IMR-90 (cell line): ENCODE data around the gene OR6B1. TPM values are rescaled to one million over a fixed set of nuclear protein-coding genes. Genes with fewer than 3 reads are reported as not detected.

Experiments used
- ATAC-seq: fragments of 200-7000 bp; cut with Tn5 transposase; 2 replicates; pipeline ENCODE4 v1.9.1; 2020; ENCODE audit warnings: low read depth, mild to moderate bottlenecking, moderate library complexity
- BruUV-seq: library from RNA; stranded (reverse); fragments of 400-500 nt; replicated peaks from 2 replicates; lab custom pipeline; 2021; lab: Mats Ljungman, UMichigan
- CTCF ChIA-PET: fragments of 300-600 bp; formaldehyde crosslinking; extraction: SDS; loops from one replicate; lab custom pipeline; 2021; ENCODE audit warnings: antibody characterized with exemption; lab: Yijun Ruan, JAX
- POLR2A ChIA-PET: fragments of 300-600 bp; sonication (Branson Sonifier 250); formaldehyde crosslinking; loops from one replicate; lab custom pipeline; 2022; ENCODE audit warnings: antibody characterized with exemption; ENCODE audit not compliant: unreplicated experiment; lab: Charles Lee
- DNase-seq: peaks from one replicate; pipeline ENCODE4 v3.0.0; 2013
- H2AFZ ChIP-seq: replicated peaks from 2 replicates; pipeline ENCODE3; 2013; ENCODE audit warnings: low read length, mild to moderate bottlenecking; ENCODE audit not compliant: poor library complexity
- H2AK5ac ChIP-seq: 2 replicates; pipeline ENCODE4 v1.6.1; 2013; ENCODE audit warnings: low read depth, low read length, inconsistent platforms
- H2AK9ac ChIP-seq: replicated peaks from 2 replicates; pipeline ENCODE3; 2013; ENCODE audit warnings: mild to moderate bottlenecking, low read depth, low read length, moderate library complexity; ENCODE audit not compliant: poor library complexity
- H2BK120ac ChIP-seq: 2 replicates; pipeline ENCODE4 v1.6.1; 2013; ENCODE audit warnings: low read depth, low read length, inconsistent platforms
- H2BK15ac ChIP-seq: 3 replicates; pipeline ENCODE4 v1.6.1; 2013; ENCODE audit warnings: low read depth, low read length, inconsistent platforms
- H2BK20ac ChIP-seq: 2 replicates; pipeline ENCODE4 v1.6.1; 2013; ENCODE audit warnings: low read depth, mild to moderate bottlenecking, inconsistent platforms, low read length, moderate library complexity
- H2BK5ac ChIP-seq: 2 replicates; pipeline ENCODE4 v1.6.1; 2013; ENCODE audit warnings: mild to moderate bottlenecking, low read depth, low read length, inconsistent platforms; ENCODE audit not compliant: poor library complexity, severe bottlenecking
- H3K14ac ChIP-seq: replicated peaks from 2 replicates; pipeline ENCODE4 v1.6.1; 2013; ENCODE audit warnings: low read depth, low read length, inconsistent platforms
- H3K18ac ChIP-seq: 2 replicates; pipeline ENCODE4 v1.6.1; 2013; ENCODE audit warnings: low read depth, low read length, control low read depth
- H3K23ac ChIP-seq: 2 replicates; pipeline ENCODE4 v1.6.1; 2013; ENCODE audit warnings: low read depth, low read length, inconsistent platforms
- H3K27ac ChIP-seq: 2 replicates; pipeline ENCODE4 v1.5.1; 2013; ENCODE audit warnings: mild to moderate bottlenecking, control low read depth, low read length; ENCODE audit not compliant: insufficient read depth
- H3K27me3 ChIP-seq: 2 replicates; pipeline ENCODE4 v1.6.1; 2013; ENCODE audit warnings: low read length; ENCODE audit not compliant: control insufficient read depth, insufficient read depth
- H3K36me3 ChIP-seq: 2 replicates; pipeline ENCODE4 v1.6.1; 2013; ENCODE audit warnings: low read length, mixed read lengths; ENCODE audit not compliant: control insufficient read depth, insufficient read depth
- H3K4ac ChIP-seq: 2 replicates; pipeline ENCODE4 v1.6.1; 2013; ENCODE audit warnings: low read depth, low read length, inconsistent platforms
- H3K4me1 ChIP-seq: 2 replicates; pipeline ENCODE4 v1.6.1; 2013; ENCODE audit warnings: low read length, mixed read lengths; ENCODE audit not compliant: control insufficient read depth, insufficient read depth
- H3K4me2 ChIP-seq: 2 replicates; pipeline ENCODE4 v1.6.1; 2013; ENCODE audit warnings: low read depth, mild to moderate bottlenecking, control low read depth, low read length, moderate library complexity
- H3K4me3 ChIP-seq: 2 replicates; pipeline ENCODE4 v1.5.1; 2013; ENCODE audit warnings: low read depth, mild to moderate bottlenecking, control low read depth, low read length, moderate library complexity; ENCODE audit not compliant: insufficient read depth
- H3K56ac ChIP-seq: 2 replicates; pipeline ENCODE4 v1.6.1; 2013; ENCODE audit warnings: low read length, inconsistent platforms; ENCODE audit not compliant: insufficient read depth; ENCODE audit errors: extremely low read depth
- H3K79me1 ChIP-seq, 2 experiments: 2 replicates each; pipeline ENCODE4 v1.6.1; 2013; ENCODE audit warnings: low read length in 2 of 2, inconsistent platforms in 1 of 2, low read depth in 1 of 2
- H3K9ac ChIP-seq: 2 replicates; pipeline ENCODE4 v1.6.1; 2013; ENCODE audit warnings: low read depth, low read length, control low read depth
- H3K9me1 ChIP-seq: 2 replicates; pipeline ENCODE4 v1.6.1; 2013; ENCODE audit warnings: low read length, inconsistent platforms; ENCODE audit not compliant: insufficient read depth
- H3K9me3 ChIP-seq: 2 replicates; pipeline ENCODE4 v1.6.1; 2013; ENCODE audit warnings: low read length; ENCODE audit not compliant: control insufficient read depth, insufficient read depth
- H4K20me1 ChIP-seq: 2 replicates; pipeline ENCODE4 v1.6.1; 2013; ENCODE audit warnings: low read length, inconsistent platforms; ENCODE audit not compliant: insufficient read depth
- H4K5ac ChIP-seq: 2 replicates; pipeline ENCODE4 v1.6.1; 2013; ENCODE audit warnings: mild to moderate bottlenecking, low read depth, low read length, control low read depth
- H4K8ac ChIP-seq, 2 experiments: 2 replicates each; pipeline ENCODE4 v1.6.1; 2013; ENCODE audit warnings: low read depth in 2 of 2, low read length in 2 of 2, control low read depth in 1 of 2, inconsistent platforms in 1 of 2
- H4K91ac ChIP-seq: 2 replicates; pipeline ENCODE4 v1.6.1; 2013; ENCODE audit warnings: low read depth, low read length, inconsistent platforms; ENCODE audit not compliant: insufficient read depth
- BHLHE40 ChIP-seq: fragments of 150-350 bp; IDR thresholded peaks from 2 replicates; pipeline ENCODE4 v1.6.1; 2016; ENCODE audit warnings: mild to moderate bottlenecking, low read depth, low read length
- CEBPB ChIP-seq: IDR thresholded peaks from 2 replicates; pipeline ENCODE4 v1.6.1; 2012; ENCODE audit warnings: low read depth, low read length, improper control_type of control experiment
- CHD1 ChIP-seq: IDR thresholded peaks from 2 replicates; pipeline ENCODE4 v1.6.1; 2012; ENCODE audit warnings: low read depth, low read length, improper control_type of control experiment
- CTCF ChIP-seq: conservative IDR thresholded peaks from 2 replicates; pipeline ENCODE4 v1.5.1; 2012; ENCODE audit warnings: mild to moderate bottlenecking, low read depth, low read length, improper control_type of control experiment
- FOS ChIP-seq: fragments of 150-350 bp; IDR thresholded peaks from 2 replicates; pipeline ENCODE4 v1.6.1; 2016; ENCODE audit warnings: low read depth, low read length
- MAFK ChIP-seq: IDR thresholded peaks from 2 replicates; pipeline ENCODE4 v1.6.1; 2012; ENCODE audit warnings: low read depth, low read length, improper control_type of control experiment
- MAZ ChIP-seq: IDR thresholded peaks from 2 replicates; pipeline ENCODE4 v1.6.1; 2012; ENCODE audit warnings: low read depth, mild to moderate bottlenecking, low read length, improper control_type of control experiment, moderate library complexity, borderline replicate concordance
- MXI1 ChIP-seq: IDR thresholded peaks from 2 replicates; pipeline ENCODE4 v1.6.1; 2012; ENCODE audit warnings: low read depth, mild to moderate bottlenecking, low read length, moderate library complexity, borderline replicate concordance
- RAD21 ChIP-seq: IDR thresholded peaks from 2 replicates; pipeline ENCODE4 v1.6.1; 2012; ENCODE audit warnings: low read length, improper control_type of control experiment
- dilution Hi-C: fragments of 300-500 bp; cut with HindIII; formaldehyde crosslinking; loops from one replicate; pipeline ENCODE4 v1.14.3; 2018; ENCODE audit warnings: low sequenced_read_pairs; ENCODE audit not compliant: unreplicated experiment
- in situ Hi-C: fragments of 300-500 bp; cut with MboI; formaldehyde crosslinking; loops from 3 replicates; pipeline ENCODE4 v1.14.3; 2019; ENCODE audit warnings: low sequenced_read_pairs, inconsistent platforms, mixed read lengths
- intact Hi-C: fragments of 100-400 bp; cut with micrococcal nuclease; formaldehyde crosslinking; loops from 2 replicates; pipeline ENCODE4 v1.10.0; 2022
- polyA plus RNA-seq, 3 experiments: library from polyadenylated mRNA; depleted of rRNA; stranded (reverse); fragments of >200 nt; gene quantifications; 2 replicates each; pipeline ENCODE4 v1.2.3, GENCODE V29; 2012; ENCODE audit warnings: low replicate concordance in 1 of 3
- total RNA-seq: library from RNA; depleted of rRNA; stranded (reverse); fragments of >200 nt; gene quantifications from 2 replicates; pipeline ENCODE4 v1.2.3, GENCODE V29; 2012

Gene OR6B1
- total and polyA plus RNA-seq, 2 of the 4 experiments (the other 2 are of a cell fraction): not detected

- Histone ChIP-seq H4K91ac (no peak overlapping the region), H2AK5ac (no peak overlapping the region), H3K9ac (no peak overlapping the region), H3K27me3 (no peaks in the 10 kb centered on the region), H2BK20ac (no peak overlapping the region), H3K18ac (no peak overlapping the region), H2AK9ac (no peak overlapping the region), H3K9me3 (no peaks in the 10 kb centered on the region), H2BK15ac (no peak overlapping the region), H4K20me1 (no peaks in the 10 kb centered on the region), H3K4me3 (no peak overlapping the region), H3K36me3 (no peaks in the 10 kb centered on the region), H3K9me1 (no peaks in the 10 kb centered on the region), H3K4me1 (no peaks in the 10 kb centered on the region), H4K5ac (no peak overlapping the region), H3K27ac (no peak overlapping the region), H2BK120ac (no peak overlapping the region), H3K79me1 (no peaks in the 10 kb centered on the region), H3K4me2 (no peak overlapping the region), H4K8ac (no peak overlapping the region), H3K4ac (no peak overlapping the region), H3K56ac (no peak overlapping the region), H3K14ac (no peak overlapping the region), H2AFZ (no peak overlapping the region), H2BK5ac (no peak overlapping the region), H3K23ac (no peak overlapping the region)
- in situ Hi-C loops (no loop called here), intact Hi-C loops (no loop called here), dilution Hi-C loops (no loop called here)
- BruUV-seq: no TSS peak
- POLR2A ChIA-PET: no interaction called here
- CTCF ChIA-PET: no interaction called here
- TF ChIP-seq RAD21 (no peak), CEBPB (no peak), MXI1 (no peak), MAZ (no peak), CTCF (no peak), CHD1 (no peak), MAFK (no peak), FOS (no peak), BHLHE40 (no peak)
- ATAC-seq (no peak), DNase-seq (no peak)
Observed at GRCh38 chr7:144035385-144035784, 35.3 kb downstream of the OR6B1 start.
